ENCODE measurements around the gene KAZN.

Gene KAZN

DNA sequence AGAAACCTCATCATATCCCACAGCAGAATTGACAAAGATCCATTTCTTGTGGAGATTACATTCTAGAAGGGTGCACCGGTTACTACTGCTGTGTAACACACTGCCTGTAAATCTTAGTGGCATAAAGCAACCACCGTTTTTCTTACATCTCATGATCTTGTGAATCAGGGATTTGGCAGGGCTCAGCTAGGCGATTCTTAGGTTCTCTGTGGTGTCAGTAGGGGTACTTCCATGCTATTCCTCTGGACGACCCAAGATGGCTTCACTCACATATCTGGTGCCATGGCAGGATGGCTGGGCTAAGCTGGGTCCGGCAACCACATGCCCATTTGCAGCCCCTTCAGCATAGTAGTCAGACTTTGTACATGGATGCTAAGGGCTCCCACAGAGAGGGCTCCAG, 375.3 kb downstream of the KAZN start:
- no peak for DNase-seq (ENCODE audit: low read depth)
- no peak overlapping the region for H3K4me3 ChIP-seq (ENCODE audit: low read depth, low read length)
- TF ChIP-seq, protein P1, sequence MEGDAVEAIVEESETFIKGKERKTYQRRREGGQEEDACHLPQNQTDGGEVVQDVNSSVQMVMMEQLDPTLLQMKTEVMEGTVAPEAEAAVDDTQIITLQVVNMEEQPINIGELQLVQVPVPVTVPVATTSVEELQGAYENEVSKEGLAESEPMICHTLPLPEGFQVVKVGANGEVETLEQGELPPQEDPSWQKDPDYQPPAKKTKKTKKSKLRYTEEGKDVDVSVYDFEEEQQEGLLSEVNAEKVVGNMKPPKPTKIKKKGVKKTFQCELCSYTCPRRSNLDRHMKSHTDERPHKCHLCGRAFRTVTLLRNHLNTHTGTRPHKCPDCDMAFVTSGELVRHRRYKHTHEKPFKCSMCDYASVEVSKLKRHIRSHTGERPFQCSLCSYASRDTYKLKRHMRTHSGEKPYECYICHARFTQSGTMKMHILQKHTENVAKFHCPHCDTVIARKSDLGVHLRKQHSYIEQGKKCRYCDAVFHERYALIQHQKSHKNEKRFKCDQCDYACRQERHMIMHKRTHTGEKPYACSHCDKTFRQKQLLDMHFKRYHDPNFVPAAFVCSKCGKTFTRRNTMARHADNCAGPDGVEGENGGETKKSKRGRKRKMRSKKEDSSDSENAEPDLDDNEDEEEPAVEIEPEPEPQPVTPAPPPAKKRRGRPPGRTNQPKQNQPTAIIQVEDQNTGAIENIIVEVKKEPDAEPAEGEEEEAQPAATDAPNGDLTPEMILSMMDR (IDR thresholded peaks at IDR 0.05; ENCODE audit: low read depth, low read length, missing control alignments), result no peak

DNA sequence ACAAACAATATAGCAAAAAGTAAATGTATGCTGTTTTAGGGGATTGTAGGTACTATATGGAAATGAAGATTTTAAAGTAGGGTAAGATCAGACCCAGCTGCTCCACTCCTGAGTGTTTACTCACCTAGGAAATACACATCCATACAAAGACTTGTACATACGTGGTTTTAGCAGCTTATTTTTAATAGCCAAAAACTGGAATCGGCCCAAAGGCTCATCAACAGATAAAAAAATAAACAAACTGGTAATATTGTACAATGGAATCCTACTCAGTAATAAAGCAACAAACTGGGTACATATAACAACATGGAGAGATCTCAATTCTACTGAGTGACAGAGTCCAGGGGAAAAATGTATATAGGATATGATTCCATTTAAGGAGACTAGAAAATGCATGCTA, 375.9 kb downstream of the KAZN start:
- no peak for DNase-seq (ENCODE audit: low read depth)
- TF ChIP-seq, protein P1 (IDR thresholded peaks at IDR 0.05; ENCODE audit: low read depth, low read length, missing control alignments), result no peak
- H3K4me3 ChIP-seq (ENCODE audit: low read depth, low read length), result no peak overlapping the region

DNA sequence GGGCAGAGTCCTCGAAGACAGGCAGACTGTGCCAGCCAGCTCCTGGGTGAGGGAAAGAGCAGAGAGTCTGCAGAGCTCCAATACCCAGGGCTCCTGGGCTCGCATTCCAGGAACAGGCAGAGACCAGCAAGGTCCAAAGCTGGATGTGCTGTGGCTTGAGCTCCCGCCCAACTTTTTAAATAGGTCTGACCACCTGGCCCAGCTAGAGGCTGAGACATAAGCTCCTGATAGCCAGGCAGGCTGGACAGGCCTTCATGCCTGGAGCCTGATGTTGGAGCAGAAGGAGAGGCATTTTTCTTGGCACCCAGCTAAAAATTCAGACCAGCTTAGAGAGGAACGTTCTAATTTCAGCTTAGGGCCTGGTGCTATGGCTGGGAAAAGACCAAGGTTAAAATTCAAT, 376.6 kb downstream of the KAZN start:
- TF ChIP-seq, protein P1 (IDR thresholded peaks at IDR 0.05; ENCODE audit: low read depth, low read length, missing control alignments), result no peak
- no peak for DNase-seq (ENCODE audit: low read depth)
- no peak overlapping the region for H3K4me3 ChIP-seq (ENCODE audit: low read depth, low read length)

DNA sequence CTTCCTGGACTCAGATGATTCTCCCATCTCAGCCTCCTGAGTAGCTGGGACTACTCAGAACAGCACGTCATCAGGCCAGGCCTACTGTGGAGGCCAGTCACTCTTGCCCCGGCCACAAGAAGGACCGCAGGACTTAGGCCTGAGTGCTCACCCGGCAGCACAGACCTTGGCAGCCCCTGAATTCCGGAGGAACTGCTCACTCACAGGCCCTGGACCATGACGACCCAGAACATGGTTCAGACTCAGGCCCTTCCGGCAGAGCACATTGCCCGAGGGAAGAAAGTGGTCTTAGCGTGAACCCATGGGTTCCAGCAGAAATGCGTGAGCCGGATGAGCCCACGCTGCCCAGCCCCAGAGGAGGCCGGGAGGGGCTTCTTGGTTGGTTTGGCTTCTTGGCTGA, 377.8 kb downstream of the KAZN start:
- H3K4me3 ChIP-seq (ENCODE audit: low read depth, low read length), result no peak overlapping the region
- TF ChIP-seq, protein P1 (IDR thresholded peaks at IDR 0.05; ENCODE audit: low read depth, low read length, missing control alignments), result no peak
- no peak for DNase-seq (ENCODE audit: low read depth)

DNA sequence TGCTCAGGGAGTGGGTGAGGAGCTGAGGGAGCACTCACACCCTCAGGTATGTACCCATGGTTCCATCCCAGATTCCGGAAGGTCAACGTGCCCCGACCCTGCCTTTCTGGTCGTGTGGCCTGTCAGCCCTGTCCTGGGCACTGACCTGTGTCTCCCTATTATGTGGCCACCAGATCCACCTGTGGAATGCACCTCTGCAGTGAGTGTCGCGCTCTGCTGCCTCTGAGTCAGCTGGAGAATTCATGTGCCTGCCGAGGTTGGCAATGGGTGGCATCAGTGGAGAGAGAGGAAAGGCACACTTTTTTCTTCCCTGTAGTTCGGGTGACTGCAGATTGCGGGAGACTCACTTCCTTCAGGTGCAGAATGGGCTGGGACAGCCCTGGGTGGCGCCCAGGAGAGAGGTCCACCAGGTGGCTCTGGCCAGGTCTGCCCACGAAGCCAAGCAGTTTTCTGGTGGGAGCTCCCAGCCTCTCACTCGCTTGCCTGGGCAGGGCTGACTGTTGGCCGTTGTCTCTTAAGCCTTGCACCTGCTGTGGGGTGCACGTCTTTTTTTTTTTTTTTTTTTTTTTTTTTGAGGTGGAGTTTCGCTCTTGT, 378.9 kb downstream of the KAZN start:
- no peak overlapping the region for H3K4me3 ChIP-seq (ENCODE audit: low read depth, low read length)
- TF ChIP-seq, protein P1 (IDR thresholded peaks at IDR 0.05; ENCODE audit: low read depth, low read length, missing control alignments), result no peak
- no peak for DNase-seq (ENCODE audit: low read depth)

DNA sequence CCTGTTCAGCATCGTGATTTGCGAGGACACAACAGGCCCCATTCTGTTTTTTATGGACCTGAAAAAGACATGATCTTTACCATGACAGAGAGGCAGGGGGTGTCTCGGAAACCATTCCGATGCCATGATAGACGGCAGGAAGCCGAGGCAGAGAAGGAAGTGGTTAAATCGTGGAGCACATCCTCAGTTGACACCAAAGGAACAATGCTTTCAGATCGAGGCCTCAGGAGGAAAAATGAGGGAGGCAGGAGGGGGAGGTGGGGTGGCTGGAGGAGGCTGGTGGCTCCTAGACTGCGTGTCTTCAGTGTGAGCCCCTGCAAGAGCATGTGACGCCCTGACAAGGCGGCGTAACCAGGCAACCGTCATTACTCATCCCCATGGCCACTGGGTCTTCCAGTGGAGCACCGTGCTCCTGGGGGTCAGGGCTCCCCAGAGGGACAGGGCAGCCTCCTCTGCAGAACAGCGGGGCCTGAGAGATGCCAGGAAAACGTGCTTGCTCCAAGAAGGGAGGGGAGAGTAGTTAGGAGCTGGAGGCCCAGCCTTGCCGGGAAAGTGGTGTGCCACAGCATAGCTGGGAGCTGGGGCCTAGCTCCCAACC, 382.2 kb downstream of the KAZN start:
- TF ChIP-seq, protein P1 (IDR thresholded peaks at IDR 0.05; ENCODE audit: low read depth, low read length, missing control alignments), result no peak
- no peak for DNase-seq (ENCODE audit: low read depth)
- no peak overlapping the region for H3K4me3 ChIP-seq (ENCODE audit: low read depth, low read length)

DNA sequence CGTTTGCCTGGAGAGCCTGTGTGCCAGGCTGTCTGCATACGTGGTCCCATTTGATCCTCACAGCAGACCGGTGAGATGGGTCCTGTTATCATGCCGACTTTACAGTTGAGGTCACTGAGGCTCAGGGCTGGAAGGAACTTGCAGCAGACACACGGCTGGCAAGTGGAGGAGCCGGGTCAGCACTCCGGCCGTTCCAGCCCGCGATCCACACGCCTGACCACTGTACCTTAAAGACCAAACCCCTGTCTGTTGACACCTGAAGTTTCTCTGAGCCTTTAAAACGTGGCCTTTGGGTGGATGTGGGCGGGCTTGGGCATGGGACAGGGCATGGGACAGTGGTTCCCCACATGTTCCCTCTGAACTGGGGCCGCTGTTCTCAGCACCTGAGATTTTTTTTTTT, 383.5 kb downstream of the KAZN start:
- TF ChIP-seq, protein P1 (IDR thresholded peaks at IDR 0.05; ENCODE audit: low read depth, low read length, missing control alignments), result no peak
- no peak overlapping the region for H3K4me3 ChIP-seq (ENCODE audit: low read depth, low read length)
- DNase-seq (ENCODE audit: low read depth), result no peak

Data from GM12864 (cell line).